Fibroblast of mammary gland (primary cell): Measurements from ENCODE around the gene TMOD1.

ENCODE experiments used
- DNase-seq: peaks from one replicate; pipeline ENCODE4 v3.0.0-alpha.2; 2010; ENCODE audit warnings: low read depth
- H3K4me3 ChIP-seq: 2 replicates; pipeline ENCODE4 v1.5.1; 2011; ENCODE audit warnings: low read depth, mild to moderate bottlenecking, low read length, moderate library complexity; ENCODE audit not compliant: control insufficient read depth
- CTCF ChIP-seq: conservative IDR thresholded peaks from 2 replicates; pipeline ENCODE4 v1.5.1; 2011; ENCODE audit warnings: low read depth, low read length, inconsistent platforms; ENCODE audit not compliant: control insufficient read depth, insufficient read depth

The TMOD1 gene

GRCh38 chr9:97470076-97470475 lies 31.4 kb upstream of the TMOD1 start:
- DNase-seq: no peak
- TF ChIP-seq CTCF: peak; percentile 5
- no peak overlapping the region for H3K4me3 ChIP-seq

- no peak overlapping the region for H3K4me3 ChIP-seq
- no peak for TF ChIP-seq CTCF
- DNase-seq: no peak
Observed at GRCh38 chr9:97473717-97474116, 27.7 kb upstream of the TMOD1 start.

- H3K4me3 ChIP-seq: no peak overlapping the region
- peak; percentile 10 for DNase-seq
- TF ChIP-seq CTCF: no peak
Observed at GRCh38 chr9:97474372-97474925, 27.0 kb upstream of the TMOD1 start.

GRCh38 chr9:97475059-97475458 lies 26.4 kb upstream of the TMOD1 start:
- no peak overlapping the region for H3K4me3 ChIP-seq
- TF ChIP-seq CTCF: no peak
- DNase-seq: peak; percentile 68

- no peak for TF ChIP-seq CTCF
- DNase-seq: no peak
- H3K4me3 ChIP-seq: no peak overlapping the region
Observed at GRCh38 chr9:97478301-97478981, 23.0 kb upstream of the TMOD1 start.

GRCh38 chr9:97479496-97480159 lies 21.8 kb upstream of the TMOD1 start:
- TF ChIP-seq CTCF: no peak
- H3K4me3 ChIP-seq: no peak overlapping the region
- DNase-seq: no peak
